ENCODE measurements around the gene PAFAH1B1. TPM values are rescaled to one million over a fixed set of nuclear protein-coding genes. Genes with fewer than 3 reads are reported as not detected.

PAFAH1B1 gene
- total and polyA plus RNA-seq, 2 donors (not counting 3 experiments of a cell fraction or from before 2014, with no cell fraction given), result 46.5 to 158 TPM

DNA sequence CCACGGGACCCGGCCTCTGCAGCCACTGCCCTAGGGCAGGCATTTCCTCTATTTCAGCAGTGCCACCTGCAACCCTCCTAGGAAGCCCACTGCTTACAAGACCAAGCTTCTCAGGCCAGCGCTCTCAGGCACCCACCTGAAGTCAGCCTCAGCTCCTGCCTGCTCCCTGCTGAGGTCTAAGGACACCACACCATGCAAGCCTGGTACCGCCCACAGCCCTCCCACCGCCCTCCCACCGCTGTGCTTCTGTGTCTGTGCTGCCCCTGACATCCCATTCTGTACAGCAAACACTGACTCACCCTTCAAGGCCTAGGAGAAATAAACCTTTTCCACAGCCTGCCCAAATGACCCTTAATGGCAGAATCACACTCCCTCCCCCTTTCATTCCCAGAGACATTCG lies 111.8 kb downstream of the PAFAH1B1 start:
- intact Hi-C loops (cut with micrococcal nuclease) (no loop called here), dilution Hi-C loops (cut with MboI; ENCODE audit: extremely low pct_ligation_motif_present, low sequenced_read_pairs) (no loop called here)
- Histone ChIP-seq H3K4me1 (ENCODE audit: control insufficient read depth, extremely low read depth, insufficient read depth, low read length) (peaks cover 4% of the 10 kb centered on the region), H3K9me1 (replicated peaks; ENCODE audit: control insufficient read depth, extremely low read depth, insufficient read depth, low read length) (no peaks in the 10 kb centered on the region), H3K79me2 (ENCODE audit: control insufficient read depth, insufficient read depth, low read length) (peaks cover 59% of the 10 kb centered on the region), H3K9ac (replicated peaks; ENCODE audit: extremely low read depth, insufficient read depth, low read length) (no peak overlapping the region), H3K27me3 (ENCODE audit: control insufficient read depth in 2 of 2, insufficient read depth in 2 of 2, low read length in 2 of 2) (no peaks in the 10 kb centered on the region), H3K27ac (ENCODE audit: insufficient read depth, low read depth, low read length) (no peak overlapping the region), H3K4me3 (replicated peaks in 1 of 3; ENCODE audit: insufficient read depth in 1 of 3, low read depth in 1 of 3, low read length in 3 of 3) (no peak overlapping the region), H3K4me2 (ENCODE audit: insufficient read depth, low read length) (no peak overlapping the region), H4K20me1 (replicated peaks; ENCODE audit: control insufficient read depth, extremely low read depth, insufficient read depth, low read length) (no peaks in the 10 kb centered on the region), H2AFZ (ENCODE audit: low read depth, low read length) (no peak overlapping the region), H3K9me3 (replicated peaks; ENCODE audit: control insufficient read depth, insufficient read depth, low read length) (no peaks in the 10 kb centered on the region), H3K36me3 (ENCODE audit: control insufficient read depth in 2 of 2, extremely low read depth in 1 of 2, insufficient read depth in 2 of 2, low read length in 2 of 2) (peaks cover 0 to 14% of the 10 kb centered on the region in 2 experiments)
- FAIRE-seq, result peak; percentile 63
- DNase-seq (ENCODE audit: low read depth, low spot score), result peak; percentile 10
- TF ChIP-seq POLR2A (IDR thresholded peaks at IDR 0.05; ENCODE audit: low read depth, low read length) (no peak), FOS (IDR thresholded peaks at IDR 0.05; ENCODE audit: borderline replicate concordance, insufficient read depth, low read length) (peak; percentile 30)
- CTCF ChIA-PET, result interaction anchor here (0.6 kb wide), 1 partner anchor 368 kb away, joined by 3 read pairs; no protein-coding TSS in a partner anchor
- no TSS peak for BruUV-seq (replicated peaks)
- POLR2A ChIA-PET, result no interaction called here

DNA sequence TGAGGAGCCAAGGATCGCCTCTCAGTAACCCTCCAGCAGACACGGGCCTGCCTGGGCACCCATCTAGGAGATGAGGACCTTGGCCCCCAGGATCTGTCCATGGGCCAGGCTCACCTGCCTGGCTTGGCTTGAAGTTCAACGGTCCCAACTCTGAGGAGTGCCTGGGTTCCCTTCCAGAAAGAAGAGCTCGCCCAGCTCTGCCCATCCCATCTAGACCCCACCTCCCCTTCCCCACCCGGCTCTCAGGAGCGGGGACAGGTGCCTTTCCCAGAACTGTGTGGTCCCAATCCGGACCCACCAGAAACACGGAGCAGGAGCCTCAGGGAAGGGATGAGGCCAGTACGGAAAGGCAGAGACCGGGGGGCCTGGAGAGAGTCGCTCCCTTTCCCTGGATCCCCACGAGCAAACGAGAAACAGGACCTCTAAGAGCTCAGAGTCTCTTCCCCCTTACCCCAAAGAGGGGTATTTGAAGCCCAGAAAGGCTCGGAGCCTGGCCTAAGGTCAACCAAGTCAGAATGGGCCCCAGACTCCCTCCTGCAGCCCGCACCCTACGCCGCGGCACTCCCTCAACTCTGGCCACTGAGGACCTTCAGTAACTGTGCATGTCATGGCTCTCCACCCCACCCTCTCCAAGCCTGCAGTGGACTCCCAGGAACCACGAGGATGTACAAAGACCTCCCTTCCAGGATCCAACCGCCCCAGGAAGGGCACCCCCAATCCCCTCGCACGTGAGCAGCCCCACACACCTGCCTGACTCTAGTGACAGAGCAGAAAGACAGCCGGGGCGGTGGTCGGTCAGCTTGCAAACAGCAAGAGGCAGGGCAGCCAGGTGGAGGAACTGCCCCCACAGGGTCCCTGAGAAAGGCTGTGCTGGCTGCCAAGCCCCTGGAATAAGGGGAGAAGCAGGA lies 112.7 kb downstream of the PAFAH1B1 start:
- DNase-seq (ENCODE audit: low read depth, low spot score), result no peak
- peaks cover 68% of the 10 kb centered on the region for H3K79me2 ChIP-seq (ENCODE audit: control insufficient read depth, insufficient read depth, low read length)
- FAIRE-seq, result no peak
- intact Hi-C loops (cut with micrococcal nuclease), result no loop called here
- H3K27me3 ChIP-seq (ENCODE audit: control insufficient read depth in 2 of 2, insufficient read depth in 2 of 2, low read length in 2 of 2), result no peaks in the 10 kb centered on the region
- dilution Hi-C loops (cut with MboI; ENCODE audit: extremely low pct_ligation_motif_present, low sequenced_read_pairs), result no loop called here
- H3K9ac ChIP-seq (replicated peaks; ENCODE audit: extremely low read depth, insufficient read depth, low read length), result no peak overlapping the region
- no TSS peak for BruUV-seq (replicated peaks)
- H3K4me3 ChIP-seq (replicated peaks in 1 of 3; ENCODE audit: insufficient read depth in 1 of 3, low read depth in 1 of 3, low read length in 3 of 3), result no peak overlapping the region
- no peaks in the 10 kb centered on the region for H4K20me1 ChIP-seq (replicated peaks; ENCODE audit: control insufficient read depth, extremely low read depth, insufficient read depth, low read length)
- H3K9me1 ChIP-seq (replicated peaks; ENCODE audit: control insufficient read depth, extremely low read depth, insufficient read depth, low read length), result no peaks in the 10 kb centered on the region
- no peak overlapping the region for H2AFZ ChIP-seq (ENCODE audit: low read depth, low read length)
- H3K36me3 ChIP-seq (ENCODE audit: control insufficient read depth in 2 of 2, extremely low read depth in 1 of 2, insufficient read depth in 2 of 2, low read length in 2 of 2), result peaks cover 0 to 10% of the 10 kb centered on the region in 2 experiments
- H3K27ac ChIP-seq (ENCODE audit: insufficient read depth, low read depth, low read length), result no peak overlapping the region
- no peak overlapping the region for H3K4me2 ChIP-seq (ENCODE audit: insufficient read depth, low read length)
- peaks cover 10% of the 10 kb centered on the region for H3K4me1 ChIP-seq (ENCODE audit: control insufficient read depth, extremely low read depth, insufficient read depth, low read length)
- CTCF ChIA-PET, result interaction anchor here (0.6 kb wide), 1 partner anchor 41 kb away, joined by 3 read pairs; no protein-coding TSS in a partner anchor
- no peaks in the 10 kb centered on the region for H3K9me3 ChIP-seq (replicated peaks; ENCODE audit: control insufficient read depth, insufficient read depth, low read length)
- no peak for TF ChIP-seq POLR2A (IDR thresholded peaks at IDR 0.05; ENCODE audit: low read depth, low read length)
- no peak for TF ChIP-seq MYC (IDR thresholded peaks at IDR 0.05; ENCODE audit: low read depth, low read length)
- TF ChIP-seq GATA2 (IDR thresholded peaks at IDR 0.05; ENCODE audit: insufficient read depth, insufficient read length, low read depth, low read length), result no peak
- TF ChIP-seq, protein P1, sequence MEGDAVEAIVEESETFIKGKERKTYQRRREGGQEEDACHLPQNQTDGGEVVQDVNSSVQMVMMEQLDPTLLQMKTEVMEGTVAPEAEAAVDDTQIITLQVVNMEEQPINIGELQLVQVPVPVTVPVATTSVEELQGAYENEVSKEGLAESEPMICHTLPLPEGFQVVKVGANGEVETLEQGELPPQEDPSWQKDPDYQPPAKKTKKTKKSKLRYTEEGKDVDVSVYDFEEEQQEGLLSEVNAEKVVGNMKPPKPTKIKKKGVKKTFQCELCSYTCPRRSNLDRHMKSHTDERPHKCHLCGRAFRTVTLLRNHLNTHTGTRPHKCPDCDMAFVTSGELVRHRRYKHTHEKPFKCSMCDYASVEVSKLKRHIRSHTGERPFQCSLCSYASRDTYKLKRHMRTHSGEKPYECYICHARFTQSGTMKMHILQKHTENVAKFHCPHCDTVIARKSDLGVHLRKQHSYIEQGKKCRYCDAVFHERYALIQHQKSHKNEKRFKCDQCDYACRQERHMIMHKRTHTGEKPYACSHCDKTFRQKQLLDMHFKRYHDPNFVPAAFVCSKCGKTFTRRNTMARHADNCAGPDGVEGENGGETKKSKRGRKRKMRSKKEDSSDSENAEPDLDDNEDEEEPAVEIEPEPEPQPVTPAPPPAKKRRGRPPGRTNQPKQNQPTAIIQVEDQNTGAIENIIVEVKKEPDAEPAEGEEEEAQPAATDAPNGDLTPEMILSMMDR (IDR thresholded peaks at IDR 0.05; ENCODE audit: extremely low read depth in 1 of 2, insufficient read depth in 1 of 2, low read depth in 1 of 2, low read length in 2 of 2), result no peak
- TF ChIP-seq, protein P2, sequence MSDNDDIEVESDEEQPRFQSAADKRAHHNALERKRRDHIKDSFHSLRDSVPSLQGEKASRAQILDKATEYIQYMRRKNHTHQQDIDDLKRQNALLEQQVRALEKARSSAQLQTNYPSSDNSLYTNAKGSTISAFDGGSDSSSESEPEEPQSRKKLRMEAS (IDR thresholded peaks at IDR 0.05; ENCODE audit: insufficient read depth, insufficient read length), result no peak
- TF ChIP-seq FOS (IDR thresholded peaks at IDR 0.05; ENCODE audit: borderline replicate concordance, insufficient read depth, low read length), result no peak
- TF ChIP-seq EZH2 (IDR thresholded peaks at IDR 0.05; ENCODE audit: borderline replicate concordance, low read depth, low read length, severe bottlenecking), result no peak
- no peak for TF ChIP-seq POLR2AphosphoS5 (IDR thresholded peaks at IDR 0.05; ENCODE audit: insufficient read depth, low read depth, low read length)
- TF ChIP-seq JUN (IDR thresholded peaks at IDR 0.05; ENCODE audit: borderline replicate concordance, insufficient read depth, insufficient read length, low read depth), result no peak
- POLR2A ChIA-PET, result interaction anchor here (0.5 kb wide), 1 partner anchor 13 kb away, joined by 3 read pairs; no protein-coding TSS in a partner anchor
